NB4 (cell line): Measurements from ENCODE around the gene TNKS1BP1.

Source experiments
- CTCF ChIP-seq: IDR thresholded peaks from one replicate; pipeline ENCODE4 v1.5.1; 2012; ENCODE audit warnings: low read depth, low read length
- MAX ChIP-seq: IDR thresholded peaks from 2 replicates; pipeline ENCODE4 v1.6.1; 2011; ENCODE audit warnings: low read depth, low read length
- MYC ChIP-seq: IDR thresholded peaks from 2 replicates; pipeline ENCODE4 v1.6.1; 2011; ENCODE audit warnings: low read depth, low read length
- POLR2A ChIP-seq: IDR thresholded peaks from 2 replicates; pipeline ENCODE4 v1.6.1; 2011; ENCODE audit warnings: mild to moderate bottlenecking; ENCODE audit not compliant: insufficient read length; ENCODE audit errors: extremely low read depth

- TF ChIP-seq POLR2A (no peak), CTCF (no peak), MYC (no peak), MAX (no peak)
These were observed 21.3 kb downstream of the TNKS1BP1 start for GRCh38 chr11:57303280-57303989.
